HepG2 (cell line): ENCODE measurements around the gene TUBB4B. TPM values are rescaled to one million over a fixed set of nuclear protein-coding genes. Genes with fewer than 3 reads are reported as not detected.
A peak's percentile ranks its signal among the peaks of the same experiment; 100 is the strongest.

Experiments
- CENPX ChIP-seq: sonication (generic); formaldehyde crosslinking; IDR thresholded peaks from 2 replicates; pipeline ENCODE4 v1.9.0; 2021; ENCODE audit warnings: mild to moderate bottlenecking, missing genetic modification reagents, moderate library complexity
- HOMEZ ChIP-seq: IDR thresholded peaks from 2 replicates; pipeline ENCODE4 v1.6.1; 2016; ENCODE audit warnings: low read depth
- MEIS1 ChIP-seq: sonication (generic); formaldehyde crosslinking; IDR thresholded peaks from 2 replicates; pipeline ENCODE4 v1.9.0; 2021; ENCODE audit warnings: mild to moderate bottlenecking, missing genetic modification reagents, moderate library complexity, borderline replicate concordance
- MZF1 ChIP-seq: sonication (generic); formaldehyde crosslinking; IDR thresholded peaks from 2 replicates; pipeline ENCODE4 v1.8.1; 2023; ENCODE audit warnings: mild to moderate bottlenecking, missing genetic modification reagents, borderline replicate concordance
- NAIF1 ChIP-seq: sonication (generic); formaldehyde crosslinking; IDR thresholded peaks from 2 replicates; pipeline ENCODE4 v1.5.0; 2020; ENCODE audit warnings: mild to moderate bottlenecking, missing genetic modification reagents, borderline replicate concordance
- NR2F2 ChIP-seq: IDR thresholded peaks from 2 replicates; pipeline ENCODE4 v1.6.1; 2012; ENCODE audit warnings: low read depth, inconsistent platforms, borderline replicate concordance
- SIX1 ChIP-seq: sonication (generic); formaldehyde crosslinking; IDR thresholded peaks from 2 replicates; pipeline ENCODE4 v1.4.0; 2020; ENCODE audit warnings: missing genetic modification reagents, borderline replicate concordance
- SMARCC2 ChIP-seq: fragments of 450-650 bp; IDR thresholded peaks from 2 replicates; pipeline ENCODE4 v1.6.1; 2017; ENCODE audit warnings: antibody characterized with exemption, mild to moderate bottlenecking
- TFDP2 ChIP-seq: sonication (generic); formaldehyde crosslinking; IDR thresholded peaks from 2 replicates; pipeline ENCODE4 v1.4.0; 2020; ENCODE audit warnings: missing genetic modification reagents
- ZBTB7B ChIP-seq: sonication (generic); formaldehyde crosslinking; IDR thresholded peaks from 2 replicates; pipeline ENCODE4 v1.4.0; 2020; ENCODE audit warnings: missing genetic modification reagents
- ZFX ChIP-seq: sonication (generic); formaldehyde crosslinking; IDR thresholded peaks from 2 replicates; pipeline ENCODE4 v1.4.0; 2020; ENCODE audit warnings: mild to moderate bottlenecking, low read depth, missing genetic modification reagents, moderate library complexity
- ZHX1 ChIP-seq: sonication (generic); formaldehyde crosslinking; IDR thresholded peaks from 2 replicates; pipeline ENCODE4 v1.8.1; 2022; ENCODE audit warnings: low read depth, mild to moderate bottlenecking, missing genetic modification reagents
- ZNF12 ChIP-seq: sonication (generic); formaldehyde crosslinking; IDR thresholded peaks from 2 replicates; pipeline ENCODE4 v1.5.0; 2020; ENCODE audit warnings: missing genetic modification reagents
- ZNF18 ChIP-seq: sonication (generic); formaldehyde crosslinking; IDR thresholded peaks from 2 replicates; pipeline ENCODE4 v1.8.0; 2022; ENCODE audit warnings: mild to moderate bottlenecking, missing genetic modification reagents; ENCODE audit not compliant: insufficient replicate concordance
- ZNF549 ChIP-seq: sonication (generic); formaldehyde crosslinking; IDR thresholded peaks from 2 replicates; pipeline ENCODE4 v1.5.0; 2020; ENCODE audit warnings: missing genetic modification reagents
- ZNF616 ChIP-seq: sonication (generic); formaldehyde crosslinking; IDR thresholded peaks from 2 replicates; pipeline ENCODE4 v1.5.0; 2020; ENCODE audit warnings: low read depth, mild to moderate bottlenecking, missing genetic modification reagents
- ZNF691 ChIP-seq: sonication (generic); formaldehyde crosslinking; IDR thresholded peaks from 2 replicates; pipeline ENCODE4 v1.4.0; 2020; ENCODE audit warnings: missing genetic modification reagents, low read depth, mild to moderate bottlenecking, borderline replicate concordance
- ZNF850 ChIP-seq: sonication (generic); formaldehyde crosslinking; conservative IDR thresholded peaks from 2 replicates; pipeline ENCODE4 v1.9.0; 2021; ENCODE audit warnings: mild to moderate bottlenecking, missing genetic modification reagents
- ZSCAN12 ChIP-seq: sonication (generic); formaldehyde crosslinking; IDR thresholded peaks from 2 replicates; pipeline ENCODE4 v1.9.0; 2021; ENCODE audit warnings: mild to moderate bottlenecking, missing genetic modification reagents
- polyA plus RNA-seq, 8 experiments: library from polyadenylated mRNA; depleted of rRNA in 3 of 8; stranded (reverse) in 7 of 8; unstranded in 1 of 8; fragments of >200 nt; fragmentation: Illumina TruSeq in 4 of 8; extraction: Trizol in 4 of 8; gene quantifications; 2 replicates each; pipeline versions ENCODE4 v1.2.1 to v1.2.3, GENCODE V29; 2011 to 2016; ENCODE audit warnings: low read depth in 4 of 8, missing spikeins in 1 of 8, mixed read lengths in 1 of 8; ENCODE audit not compliant: insufficient read depth in 1 of 8
- total RNA-seq, 5 experiments: library from RNA; depleted of rRNA; stranded (reverse); fragments of >200 nt; fragmentation: Illumina TruSeq; extraction: Trizol; gene quantifications; 2 replicates each; pipeline ENCODE4 v1.2.3, GENCODE V29; 2016; ENCODE audit warnings: low read depth in 1 of 5

Gene TUBB4B
- total and polyA plus RNA-seq, 2 of the 13 experiments (the other 11 are each of a cell fraction or from before 2014, with no cell fraction given): 182 to 412 TPM

GRCh38 chr9:137241490-137242268 is 592 bp downstream of the TUBB4B start (continued):
- TF ChIP-seq NAIF1 (CRISPR knock-in tag): no peak
- no peak for TF ChIP-seq CENPX (CRISPR knock-in tag)
- TF ChIP-seq ZNF12 (CRISPR knock-in tag): no peak
- TF ChIP-seq ZHX1 (CRISPR knock-in tag): 0 out of 2 replicates have a peak, but pooled peaks have one; percentile 19
- no peak; the same call in 1 of the 2 replicates for TF ChIP-seq ZNF691 (CRISPR knock-in tag)
- TF ChIP-seq SMARCC2: no peak
- no peak for TF ChIP-seq TFDP2 (CRISPR knock-in tag)
- no peak for TF ChIP-seq MZF1 (CRISPR knock-in tag)
- 0 out of 2 replicates have a peak, but pooled peaks have one; percentile 18 for TF ChIP-seq HOMEZ (CRISPR knock-in tag)
- no peak for TF ChIP-seq ZNF850 (CRISPR knock-in tag)
- TF ChIP-seq ZBTB7B: peak; percentile 63
- TF ChIP-seq ZSCAN12 (CRISPR knock-in tag): no peak
- no peak for TF ChIP-seq ZNF18 (CRISPR knock-in tag)
- no peak for TF ChIP-seq NR2F2
- no peak for TF ChIP-seq SIX1
- no peak for TF ChIP-seq ZNF549 (CRISPR knock-in tag)
- TF ChIP-seq MEIS1 (CRISPR knock-in tag): 0 out of 2 replicates have a peak, but pooled peaks have one; percentile 43
- TF ChIP-seq ZNF616 (CRISPR knock-in tag): no peak
- no peak for TF ChIP-seq ZFX
